Cerebellar cortex (tissue), 1 donor: Measurements from ENCODE around the gene TUNAR.
"Not testable (repeated sequence)": the region's sequence is repeated elsewhere in the genome, so short reads cannot be mapped to it uniquely, and the experiment has no call there.

Experiments
- DNase-seq: peaks from one replicate; pipeline ENCODE4 v3.0.0-alpha.2; 2015; ENCODE audit warnings: low spot score

Gene TUNAR

DNA sequence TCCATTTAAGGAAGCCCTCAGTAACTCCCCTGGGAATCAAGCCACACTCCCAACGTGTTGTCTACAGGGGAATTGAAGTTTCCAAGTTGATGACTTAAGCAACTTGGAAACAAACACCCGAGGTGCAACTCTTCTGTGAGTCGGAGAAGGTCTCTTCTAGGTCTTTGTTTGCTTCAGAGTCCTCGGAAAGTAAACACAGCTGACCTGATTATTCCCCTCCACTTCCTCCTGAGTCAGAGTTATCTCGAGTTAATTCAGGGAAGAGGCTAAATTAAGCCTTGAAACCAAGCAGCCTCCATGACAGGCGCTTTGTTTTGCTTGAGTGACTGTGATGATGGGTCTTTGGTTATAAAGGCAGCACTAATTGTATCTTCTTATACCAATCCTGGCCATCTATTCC, 41.8 kb downstream of the TUNAR start:
- DNase-seq: no peak

- DNase-seq: no peak
Observed at GRCh38 chr14:95920769-95921438, 44.3 kb downstream of the TUNAR start.

GRCh38 chr14:95922080-95922479, 45.4 kb downstream of the TUNAR start:
- DNase-seq: no peak

DNA sequence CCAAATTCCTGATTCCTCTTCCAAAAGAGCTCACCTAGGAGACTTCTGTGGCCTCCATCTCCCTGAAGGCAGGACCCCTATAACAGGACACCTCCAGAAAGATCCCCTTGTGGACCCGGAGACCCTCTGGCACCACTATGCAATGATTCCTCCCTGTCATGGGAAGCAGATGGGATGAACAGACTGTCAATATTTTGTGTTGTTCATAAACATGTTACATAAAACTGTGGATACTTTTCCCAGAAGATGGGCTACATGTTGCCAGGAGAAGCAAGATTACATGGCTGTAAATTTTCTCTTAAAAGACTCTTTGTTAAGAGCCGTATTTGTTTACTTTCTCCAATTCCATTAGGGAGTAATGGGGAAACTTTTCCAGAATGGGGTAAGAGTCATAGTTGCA, 52.1 kb downstream of the TUNAR start:
- DNase-seq: no peak

- DNase-seq: no peak
Observed at GRCh38 chr14:95931384-95931783, 54.8 kb downstream of the TUNAR start.

GRCh38 chr14:95935228-95935822, 58.7 kb downstream of the TUNAR start:
- no peak for DNase-seq

DNA sequence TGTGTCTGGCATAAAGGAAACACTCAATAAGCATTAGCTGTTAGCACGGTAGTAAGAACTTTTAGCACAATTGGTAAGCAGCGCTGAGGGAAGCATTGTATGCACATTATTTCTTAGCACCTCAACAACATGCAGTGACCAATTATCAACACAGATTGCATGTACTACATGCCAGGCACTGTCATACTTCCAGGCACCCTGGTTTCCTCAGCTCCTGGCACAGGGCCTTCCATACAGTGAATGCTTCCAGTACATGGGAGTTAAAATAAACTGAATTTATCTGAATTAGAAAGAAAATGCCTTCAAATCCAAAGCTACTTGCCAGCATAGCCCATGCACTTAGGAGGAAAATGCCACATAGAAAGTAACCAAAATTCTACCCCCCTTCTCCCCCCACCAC, 59.4 kb downstream of the TUNAR start:
- no peak for DNase-seq

DNA sequence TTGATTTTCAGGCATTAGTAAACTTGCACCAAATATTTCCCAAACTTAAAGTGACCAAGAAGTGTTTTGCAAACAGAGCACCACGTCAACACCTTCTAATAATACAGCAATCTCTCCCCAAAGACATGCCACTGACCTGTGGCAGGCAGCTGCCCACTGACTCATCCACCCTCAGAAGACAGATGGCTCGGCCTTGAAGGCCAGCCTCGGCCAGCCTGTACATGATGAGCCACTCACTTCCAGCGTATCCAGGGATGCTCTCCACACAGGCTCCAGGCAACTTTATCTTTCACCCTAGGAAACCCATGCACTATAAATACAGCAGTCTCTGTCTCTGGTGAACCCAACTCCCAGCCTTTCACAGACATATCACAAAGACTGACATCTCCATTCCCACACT, 62.7 kb downstream of the TUNAR start:
- DNase-seq: no peak

GRCh38 chr14:95941897-95942296, 65.3 kb downstream of the TUNAR start:
- DNase-seq: no peak

GRCh38 chr14:95943699-95944098, 67.1 kb downstream of the TUNAR start:
- DNase-seq: no peak

DNA sequence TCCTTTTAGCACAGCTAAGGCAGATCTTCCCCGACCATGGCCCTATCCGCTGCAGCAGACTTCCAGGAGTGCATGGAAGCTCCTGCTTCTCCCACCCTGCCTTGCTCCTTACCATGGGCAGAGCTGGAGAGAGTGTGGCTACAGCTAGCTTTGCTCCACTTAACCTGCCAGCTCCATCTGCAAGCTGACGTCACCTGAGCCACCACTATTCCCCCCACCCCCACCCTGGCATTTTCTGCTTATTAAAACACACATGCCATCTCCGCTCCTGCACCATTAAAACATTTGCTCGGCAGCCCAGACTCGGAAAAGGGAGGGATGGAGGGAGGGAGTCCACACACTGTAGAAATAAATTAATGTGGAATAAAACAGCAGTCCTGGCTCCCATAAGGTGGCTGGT, 67.8 kb downstream of the TUNAR start:
- DNase-seq: no peak

DNA sequence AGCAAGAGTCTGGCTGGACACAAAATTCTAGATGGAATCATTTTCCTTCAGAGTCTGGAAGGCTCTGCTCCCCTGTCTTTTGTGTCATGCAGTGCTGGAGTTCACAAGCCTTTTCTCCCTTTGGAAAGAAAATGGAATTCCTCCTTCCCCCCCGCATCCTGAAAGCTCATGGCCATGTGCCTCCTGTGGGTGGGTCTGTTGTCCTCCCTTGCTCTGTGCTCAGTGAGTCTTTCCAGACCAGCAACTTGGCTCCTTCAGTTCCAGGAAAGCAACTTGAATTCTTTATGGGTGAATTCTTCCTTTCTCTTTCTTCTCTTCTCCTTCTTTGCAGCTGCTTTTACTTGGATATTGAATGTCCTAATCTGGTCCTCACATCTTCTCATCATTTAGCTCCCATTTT, 70.2 kb downstream of the TUNAR start:
- DNase-seq: no peak

GRCh38 chr14:95948558-95948981, 71.9 kb downstream of the TUNAR start:
- no peak for DNase-seq

DNA sequence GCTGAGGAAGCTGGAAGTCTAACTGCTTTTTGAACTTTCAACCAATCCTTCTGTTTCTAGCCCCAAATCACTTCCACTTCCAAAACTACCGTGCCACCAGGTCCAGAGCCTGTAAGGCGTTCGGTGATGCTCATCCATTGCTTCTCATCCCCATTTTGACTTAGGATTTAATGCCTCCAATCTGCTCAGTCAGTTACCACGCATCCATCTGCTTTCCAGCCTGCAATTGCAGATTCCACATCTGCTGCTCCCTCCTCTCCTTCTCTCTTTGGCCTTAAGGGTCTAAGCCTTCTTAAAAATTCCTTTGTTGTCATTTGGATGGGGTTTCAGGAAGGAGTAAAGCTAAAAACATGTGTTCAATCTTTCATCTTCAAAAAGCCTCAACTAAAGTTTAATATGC, 74.7 kb downstream of the TUNAR start:
- no peak for DNase-seq

- no peak for DNase-seq
Observed at GRCh38 chr14:95953111-95953724, 76.6 kb downstream of the TUNAR start.

GRCh38 chr14:95956601-95957460, 80.2 kb downstream of the TUNAR start:
- DNase-seq: no peak

DNA sequence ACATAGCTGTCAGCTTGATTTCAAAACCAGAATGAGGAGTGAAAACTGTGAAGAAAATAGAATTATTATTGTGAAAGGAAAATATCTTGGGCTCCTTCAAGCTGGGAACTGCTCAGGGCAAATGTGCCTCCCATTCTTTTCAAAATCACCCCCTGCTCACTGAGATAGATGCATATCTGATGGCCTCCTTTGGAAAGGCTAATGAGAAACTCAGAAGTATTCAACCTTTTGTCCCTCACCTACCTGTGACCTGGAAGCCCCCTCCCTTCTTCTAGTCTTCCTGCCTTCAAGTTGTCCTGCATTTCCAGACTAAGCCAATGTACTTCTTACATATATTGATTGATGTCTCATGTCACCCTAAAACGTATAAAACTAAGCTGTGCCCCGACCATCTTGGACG, 81.5 kb downstream of the TUNAR start:
- no peak for DNase-seq

DNA sequence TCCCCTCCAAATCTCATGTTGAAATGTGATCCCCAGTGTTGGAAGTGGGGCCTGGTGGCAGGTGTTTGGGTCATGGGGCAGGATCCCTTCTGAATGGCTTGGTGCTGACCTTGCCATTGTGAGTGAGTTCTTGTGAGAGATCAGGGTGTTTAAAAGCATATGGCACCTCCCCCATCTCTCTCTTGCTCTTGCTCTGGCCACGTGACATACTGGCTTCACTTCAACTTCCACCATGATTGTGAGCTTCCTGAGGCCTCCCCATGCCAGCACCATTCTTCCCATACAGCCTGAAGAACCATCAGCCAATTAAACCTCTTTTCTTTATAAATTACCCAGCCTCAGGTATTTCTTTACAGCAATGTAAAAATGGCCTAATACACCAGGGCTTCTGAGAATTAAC, 82.7 kb downstream of the TUNAR start:
- DNase-seq: no peak

- DNase-seq: no peak
Observed at GRCh38 chr14:95961481-95961880, 84.8 kb downstream of the TUNAR start.

DNA sequence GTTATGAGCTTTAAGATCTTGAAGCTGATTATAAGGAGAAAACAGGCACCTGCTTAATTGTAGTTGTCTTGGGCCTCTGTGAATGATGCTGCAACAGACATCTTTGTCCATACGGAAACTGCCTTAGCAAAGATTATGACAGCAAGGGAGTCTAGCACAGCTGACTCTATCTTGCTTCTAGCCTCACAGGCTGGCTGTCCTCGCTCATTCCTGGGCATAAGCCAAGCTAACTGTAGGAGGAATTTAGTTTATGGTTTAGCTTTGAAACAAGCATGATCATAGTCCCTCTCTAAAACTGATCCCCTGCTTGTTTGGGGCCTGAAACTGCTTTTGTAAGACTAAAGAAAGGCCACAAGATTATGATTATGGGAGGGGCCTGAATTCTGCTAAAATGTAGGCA, 88.3 kb downstream of the TUNAR start:
- no peak for DNase-seq

DNA sequence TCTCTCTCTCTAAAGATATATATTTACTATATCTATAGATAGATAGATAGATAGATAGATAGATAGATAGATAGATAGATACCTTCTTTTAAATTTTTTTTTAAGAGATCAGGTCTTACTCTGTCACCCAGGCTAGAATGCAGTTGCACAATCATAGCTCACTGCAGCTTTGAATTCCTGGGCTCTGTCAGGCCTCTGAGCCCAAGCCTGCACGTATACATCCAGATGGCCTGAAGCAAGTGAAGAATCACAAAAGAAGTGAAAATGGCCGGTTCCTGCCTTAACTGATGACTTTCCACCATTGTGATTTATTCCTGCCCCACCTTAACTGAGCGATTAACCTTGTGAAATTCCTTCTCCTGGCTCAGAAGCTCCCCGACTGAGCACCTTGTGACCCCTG, 91.4 kb downstream of the TUNAR start:
- not testable (repeated sequence) for DNase-seq
